GM12878 (cell line): ENCODE measurements around the gene STX7. TPM values are rescaled to one million over a fixed set of nuclear protein-coding genes. Genes with fewer than 3 reads are reported as not detected.

ENCODE experiments used
- ATAC-seq: fragments of 200-7000 bp; cut with Tn5 transposase; 3 replicates; pipeline ENCODE4 v1.9.1; 2020; ENCODE audit warnings: mild to moderate bottlenecking, moderate library complexity
- BruUV-seq: library from RNA; stranded (reverse); fragments of 400-500 nt; replicated peaks from 2 replicates; lab custom pipeline; 2021; lab: Mats Ljungman, UMichigan
- CTCF ChIA-PET: fragments of 300-600 bp; sonication (Branson Sonifier 250); formaldehyde crosslinking; extraction: SDS; loops from one replicate; lab custom pipeline; 2021; ENCODE audit warnings: inconsistent platforms; lab: Yijun Ruan, JAX
- POLR2A ChIA-PET: fragments of 350-600 bp; formaldehyde crosslinking; extraction: SDS; loops from one replicate; lab custom pipeline; 2021; ENCODE audit warnings: inconsistent platforms; lab: Charles Lee
- RAD21 ChIA-PET: fragments of 300-600 bp; sonication (Branson Sonifier 250); formaldehyde crosslinking; loops from one replicate; lab custom pipeline; 2023; ENCODE audit warnings: antibody characterized with exemption; ENCODE audit not compliant: unreplicated experiment; lab: Charles Lee
- SMC1A ChIA-PET: fragments of 300-600 bp; sonication (Branson Sonifier 250); formaldehyde crosslinking; loops from one replicate; lab custom pipeline; 2023; ENCODE audit not compliant: unreplicated experiment, uncharacterized antibody; lab: Charles Lee
- DNase-seq: peaks from one replicate; pipeline ENCODE4 v3.0.0-alpha.2; 2011; ENCODE audit warnings: low read depth, low spot score
- FAIRE-seq: peaks from 3 replicates; lab custom pipeline; 2011; peaks lifted over from hg19 to GRCh38; lab: Jason Lieb, UNC
- H2AFZ ChIP-seq: 2 replicates; pipeline ENCODE4 v1.6.0; 2011; ENCODE audit warnings: low read depth, low read length, control low read depth; ENCODE audit not compliant: control insufficient read depth
- H3K27ac ChIP-seq: 2 replicates; pipeline ENCODE4 v1.5.1; 2011; ENCODE audit warnings: control low read depth; ENCODE audit not compliant: control insufficient read depth, insufficient read depth
- H3K27me3 ChIP-seq, 2 experiments: replicated peaks in 1 of 2; 2 replicates each; pipeline versions ENCODE4 v1.6.0 to v1.6.1; 2011; ENCODE audit warnings: low read length in 1 of 2; ENCODE audit not compliant: control insufficient read depth in 2 of 2, insufficient read depth in 2 of 2
- H3K36me3 ChIP-seq, 2 experiments: 2 replicates each; pipeline ENCODE4 v1.5.1; 2011; ENCODE audit warnings: low read length in 1 of 2; ENCODE audit not compliant: control insufficient read depth in 2 of 2, insufficient read depth in 2 of 2
- H3K4me1 ChIP-seq: 2 replicates; pipeline ENCODE4 v1.6.1; 2011; ENCODE audit warnings: mild to moderate bottlenecking, low read length, moderate library complexity, mixed read lengths; ENCODE audit not compliant: control insufficient read depth, insufficient read depth
- H3K4me2 ChIP-seq: 2 replicates; pipeline ENCODE4 v1.6.0; 2011; ENCODE audit warnings: control low read depth; ENCODE audit not compliant: control insufficient read depth, insufficient read depth
- H3K4me3 ChIP-seq: fragments of 200-600 bp; sonication (generic); 2 replicates; pipeline ENCODE4 v1.5.1; 2016
- H3K79me2 ChIP-seq: 2 replicates; pipeline ENCODE4 v1.6.0; 2011; ENCODE audit warnings: low read length; ENCODE audit not compliant: control insufficient read depth, insufficient read depth
- H3K9ac ChIP-seq: 2 replicates; pipeline ENCODE4 v1.8.0; 2011; ENCODE audit warnings: low read length, control low read depth, mixed read lengths; ENCODE audit not compliant: control insufficient read depth, insufficient read depth
- H3K9me3 ChIP-seq: replicated peaks from 3 replicates; pipeline ENCODE4 v1.5.1; 2011; ENCODE audit warnings: mild to moderate bottlenecking, low read length; ENCODE audit not compliant: control insufficient read depth, insufficient read depth
- H4K20me1 ChIP-seq: 2 replicates; pipeline ENCODE4 v1.6.0; 2011; ENCODE audit not compliant: control insufficient read depth, insufficient read depth
- BACH1 ChIP-seq: fragments of 450-650 bp; IDR thresholded peaks from 2 replicates; pipeline ENCODE4 v1.6.1; 2017; ENCODE audit warnings: mild to moderate bottlenecking, borderline replicate concordance
- BCL11A ChIP-seq: IDR thresholded peaks from 2 replicates; pipeline ENCODE4 v1.6.1; 2011; ENCODE audit warnings: low read depth, low read length
- BHLHE40 ChIP-seq, 2 experiments: fragments of 450-650 bp in 1 of 2; IDR thresholded peaks; 2 replicates each; pipeline ENCODE4 v1.6.1; 2011 to 2017; ENCODE audit warnings: low read depth in 2 of 2, borderline replicate concordance in 1 of 2, improper control_type of control experiment in 1 of 2, low read length in 1 of 2, mild to moderate bottlenecking in 1 of 2
- BMI1 ChIP-seq: fragments of 450-650 bp; IDR thresholded peaks from 2 replicates; pipeline ENCODE4 v1.6.1; 2016; ENCODE audit warnings: mild to moderate bottlenecking, moderate library complexity, borderline replicate concordance
- CHD1 ChIP-seq: IDR thresholded peaks from 2 replicates; pipeline ENCODE4 v1.6.1; 2012; ENCODE audit warnings: low read depth, low read length, improper control_type of control experiment
- EGR1 ChIP-seq, 2 experiments: IDR thresholded peaks; 1 replicate in 1 of 2; 2 replicates in 1 of 2; pipeline ENCODE4 v1.6.1; 2011 to 2012; ENCODE audit warnings: low read depth in 2 of 2, low read length in 2 of 2, borderline replicate concordance in 1 of 2, mild to moderate bottlenecking in 1 of 2, moderate library complexity in 1 of 2
- FOXK2 ChIP-seq: fragments of 450-650 bp; IDR thresholded peaks from 2 replicates; pipeline ENCODE4 v1.6.1; 2017; ENCODE audit warnings: mild to moderate bottlenecking, moderate library complexity
- MTA3 ChIP-seq: IDR thresholded peaks from 2 replicates; pipeline ENCODE4 v1.6.1; 2012; ENCODE audit warnings: low read length, inconsistent platforms, borderline replicate concordance
- NBN ChIP-seq: fragments of 450-650 bp; IDR thresholded peaks from 2 replicates; pipeline ENCODE4 v1.6.1; 2016
- PML ChIP-seq: IDR thresholded peaks from 2 replicates; pipeline ENCODE4 v1.6.1; 2012; ENCODE audit warnings: low read length, inconsistent platforms
- SMARCA5 ChIP-seq: fragments of 450-650 bp; IDR thresholded peaks from 2 replicates; pipeline ENCODE4 v1.6.1; 2017; ENCODE audit warnings: mild to moderate bottlenecking
- SRF ChIP-seq, 2 experiments: IDR thresholded peaks; 2 replicates each; pipeline ENCODE4 v1.6.1; 2011; ENCODE audit warnings: low read depth in 2 of 2, low read length in 2 of 2, mild to moderate bottlenecking in 1 of 2, moderate library complexity in 1 of 2
- WGBS: methylation state at CpG from one replicate; pipeline ENCODE4 v1.1.6; 2016; ENCODE audit warnings: low lambda C conversion rate; ENCODE audit not compliant: insufficient replicate concordance, insufficient coverage; ENCODE audit errors: missing lambda C conversion rate; 5-methylcytosine and 5-hydroxymethylcytosine counted together
- in situ Hi-C: fragments of 300-500 bp; cut with MboI; formaldehyde crosslinking; loops from 9 replicates; pipeline ENCODE4 v1.14.3; 2018; ENCODE audit warnings: mixed read lengths
- intact Hi-C: fragments of 100-400 bp; cut with micrococcal nuclease; formaldehyde crosslinking; loops from one replicate; pipeline ENCODE4 v1.14.2; 2022; ENCODE audit not compliant: unreplicated experiment
- polyA plus RNA-seq, 11 experiments: library from polyadenylated mRNA; depleted of rRNA in 4 of 11; unstranded in 6 of 11; stranded (reverse) in 5 of 11; fragments of >200 nt; fragmentation: Nextera tagmentation in 4 of 11; fragmentation: Illumina TruSeq in 1 of 11; extraction: Ambion mirVana in 4 of 11; extraction: Trizol in 1 of 11; gene quantifications; 1 replicate in 1 of 11; 2 replicates in 10 of 11; pipeline versions ENCODE4 v1.2.1 to v1.2.3, GENCODE V29; 2011 to 2016; ENCODE audit warnings: inconsistent platforms in 2 of 11, missing spikeins in 2 of 11, low read depth in 1 of 11
- total RNA-seq, 4 experiments: library from RNA; depleted of rRNA in 3 of 4; stranded (reverse); fragments of >200 nt in 3 of 4; fragmentation: Illumina TruSeq in 1 of 4; extraction: Trizol in 1 of 4; gene quantifications; 2 replicates each; pipeline versions ENCODE4 v1.2.1 to v1.2.3, GENCODE V29; 2013 to 2021
- TF ChIP-seq, protein P1 (sequence below): fragments of 450-650 bp; IDR thresholded peaks from 2 replicates; pipeline ENCODE4 v1.6.1; 2016; ENCODE audit warnings: mild to moderate bottlenecking
- TF ChIP-seq, protein P2 (sequence below): IDR thresholded peaks from 2 replicates; pipeline ENCODE4 v1.6.1; 2012; ENCODE audit warnings: low read length, inconsistent platforms
- TF ChIP-seq, protein P3 (sequence below): IDR thresholded peaks from 2 replicates; pipeline ENCODE4 v1.6.1; 2012; ENCODE audit warnings: low read depth, low read length, improper control_type of control experiment
- TF ChIP-seq, protein P4 (sequence below): fragments of 450-650 bp; IDR thresholded peaks from 2 replicates; pipeline ENCODE4 v1.6.1; 2014; ENCODE audit warnings: mild to moderate bottlenecking

The STX7 gene
- total and polyA plus RNA-seq, 10 of the 15 experiments (the other 5 are each of a cell fraction or from before 2014, with no cell fraction given) = 26.5 to 75.5 (median 51.3) TPM

DNA sequence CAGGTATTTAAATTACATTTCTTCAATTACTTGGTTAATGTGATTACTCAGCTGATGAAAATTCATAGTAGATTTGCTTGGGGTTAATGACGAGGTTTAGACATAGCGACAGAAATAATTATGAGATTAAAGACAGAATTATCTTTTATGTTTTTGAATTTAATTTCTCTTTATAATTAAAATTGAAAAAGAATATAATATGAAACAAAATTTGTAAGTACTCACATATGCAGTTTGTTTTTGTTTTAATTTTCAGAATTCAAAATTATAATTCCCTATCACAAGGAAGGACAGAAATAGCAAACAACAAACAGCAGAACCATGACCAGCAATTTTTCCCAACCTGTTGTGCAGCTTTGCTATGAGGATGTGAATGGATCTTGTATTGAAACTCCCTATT, 39.5 kb upstream of the STX7 start, which contains the start of gene TAAR8:
Gene TAAR8 (plus strand): TSS at position 301 of the 400 bp plus-strand sequence. CDS start 21 bp downstream, at position 322.
- CTCF ChIA-PET = interaction anchor here (1.3 kb wide), 1 partner anchor 10 kb away, joined by 3 read pairs; no protein-coding TSS in a partner anchor

More for the DNA sequence above, 39.5 kb upstream of the STX7 start, which contains the start of gene TAAR8:
- 55% methylated on average over 2 of the region's 2 CpGs for WGBS
- H3K27me3 ChIP-seq = no peaks in the 10 kb centered on the region; a peak in 1 of 4 replicates
- no peak for DNase-seq
- no peak within 1 kb of the TSS for H3K27ac ChIP-seq
- H3K4me3 ChIP-seq = no peak within 1 kb of the TSS
- no peaks in the 10 kb centered on the region for H4K20me1 ChIP-seq
- H3K4me2 ChIP-seq = no peak within 1 kb of the TSS
- TF ChIP-seq SMARCA5 (no peak), EGR1 (IDR thresholded peaks at IDR 0.05; ENCODE audit: borderline replicate concordance in 1 of 2, low read depth in 2 of 2, low read length in 2 of 2) (no peak), SRF (IDR thresholded peaks at IDR 0.05; ENCODE audit: low read depth in 2 of 2, low read length in 2 of 2) (no peak), NBN (no peak), CHD1 (no peak), BACH1 (no peak), MTA3 (no peak), PML (no peak), BHLHE40 (IDR thresholded peaks at IDR 0.05; ENCODE audit: borderline replicate concordance in 1 of 2, low read depth in 2 of 2, low read length in 1 of 2) (no peak), FOXK2 (no peak), BCL11A (no peak), BMI1 (no peak)
- TF ChIP-seq, protein P1, sequence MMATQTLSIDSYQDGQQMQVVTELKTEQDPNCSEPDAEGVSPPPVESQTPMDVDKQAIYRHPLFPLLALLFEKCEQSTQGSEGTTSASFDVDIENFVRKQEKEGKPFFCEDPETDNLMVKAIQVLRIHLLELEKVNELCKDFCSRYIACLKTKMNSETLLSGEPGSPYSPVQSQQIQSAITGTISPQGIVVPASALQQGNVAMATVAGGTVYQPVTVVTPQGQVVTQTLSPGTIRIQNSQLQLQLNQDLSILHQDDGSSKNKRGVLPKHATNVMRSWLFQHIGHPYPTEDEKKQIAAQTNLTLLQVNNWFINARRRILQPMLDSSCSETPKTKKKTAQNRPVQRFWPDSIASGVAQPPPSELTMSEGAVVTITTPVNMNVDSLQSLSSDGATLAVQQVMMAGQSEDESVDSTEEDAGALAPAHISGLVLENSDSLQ = no peak
- TF ChIP-seq, protein P2, sequence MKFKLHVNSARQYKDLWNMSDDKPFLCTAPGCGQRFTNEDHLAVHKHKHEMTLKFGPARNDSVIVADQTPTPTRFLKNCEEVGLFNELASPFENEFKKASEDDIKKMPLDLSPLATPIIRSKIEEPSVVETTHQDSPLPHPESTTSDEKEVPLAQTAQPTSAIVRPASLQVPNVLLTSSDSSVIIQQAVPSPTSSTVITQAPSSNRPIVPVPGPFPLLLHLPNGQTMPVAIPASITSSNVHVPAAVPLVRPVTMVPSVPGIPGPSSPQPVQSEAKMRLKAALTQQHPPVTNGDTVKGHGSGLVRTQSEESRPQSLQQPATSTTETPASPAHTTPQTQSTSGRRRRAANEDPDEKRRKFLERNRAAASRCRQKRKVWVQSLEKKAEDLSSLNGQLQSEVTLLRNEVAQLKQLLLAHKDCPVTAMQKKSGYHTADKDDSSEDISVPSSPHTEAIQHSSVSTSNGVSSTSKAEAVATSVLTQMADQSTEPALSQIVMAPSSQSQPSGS = no peak
- TF ChIP-seq, protein P3, sequence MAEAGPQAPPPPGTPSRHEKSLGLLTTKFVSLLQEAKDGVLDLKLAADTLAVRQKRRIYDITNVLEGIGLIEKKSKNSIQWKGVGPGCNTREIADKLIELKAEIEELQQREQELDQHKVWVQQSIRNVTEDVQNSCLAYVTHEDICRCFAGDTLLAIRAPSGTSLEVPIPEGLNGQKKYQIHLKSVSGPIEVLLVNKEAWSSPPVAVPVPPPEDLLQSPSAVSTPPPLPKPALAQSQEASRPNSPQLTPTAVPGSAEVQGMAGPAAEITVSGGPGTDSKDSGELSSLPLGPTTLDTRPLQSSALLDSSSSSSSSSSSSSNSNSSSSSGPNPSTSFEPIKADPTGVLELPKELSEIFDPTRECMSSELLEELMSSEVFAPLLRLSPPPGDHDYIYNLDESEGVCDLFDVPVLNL = no peak
- TF ChIP-seq, protein P4, sequence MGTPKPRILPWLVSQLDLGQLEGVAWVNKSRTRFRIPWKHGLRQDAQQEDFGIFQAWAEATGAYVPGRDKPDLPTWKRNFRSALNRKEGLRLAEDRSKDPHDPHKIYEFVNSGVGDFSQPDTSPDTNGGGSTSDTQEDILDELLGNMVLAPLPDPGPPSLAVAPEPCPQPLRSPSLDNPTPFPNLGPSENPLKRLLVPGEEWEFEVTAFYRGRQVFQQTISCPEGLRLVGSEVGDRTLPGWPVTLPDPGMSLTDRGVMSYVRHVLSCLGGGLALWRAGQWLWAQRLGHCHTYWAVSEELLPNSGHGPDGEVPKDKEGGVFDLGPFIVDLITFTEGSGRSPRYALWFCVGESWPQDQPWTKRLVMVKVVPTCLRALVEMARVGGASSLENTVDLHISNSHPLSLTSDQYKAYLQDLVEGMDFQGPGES = no peak
- TF ChIP-seq, all 136 proteins: peak for 0
- intact Hi-C loops = no loop called here
- Histone ChIP-seq H3K4me1 (no peaks in the 10 kb centered on the region), H3K9ac (no peak within 1 kb of the TSS), H3K9me3 (no peaks in the 10 kb centered on the region), H3K79me2 (no peaks in the 10 kb centered on the region), H2AFZ (no peak within 1 kb of the TSS), H3K36me3 (no peaks in the 10 kb centered on the region)
- BruUV-seq = no TSS peak
- ChIA-PET POLR2A (no interaction called here), SMC1A (interaction anchor here (1.7 kb wide), 1 partner anchor 11 kb away, joined by 3 read pairs; no protein-coding TSS in a partner anchor), RAD21 (no interaction called here)
- FAIRE-seq (no peak), ATAC-seq (no peak)
- in situ Hi-C loops = no loop called here
